ENCODE data around the gene TMEM130. TPM values are rescaled to one million over a fixed set of nuclear protein-coding genes. Genes with fewer than 3 reads are reported as not detected.

The TMEM130 gene
- total and polyA plus RNA-seq, 4 donors: 0.34 to 1.5 (median 0.60) TPM

DNA sequence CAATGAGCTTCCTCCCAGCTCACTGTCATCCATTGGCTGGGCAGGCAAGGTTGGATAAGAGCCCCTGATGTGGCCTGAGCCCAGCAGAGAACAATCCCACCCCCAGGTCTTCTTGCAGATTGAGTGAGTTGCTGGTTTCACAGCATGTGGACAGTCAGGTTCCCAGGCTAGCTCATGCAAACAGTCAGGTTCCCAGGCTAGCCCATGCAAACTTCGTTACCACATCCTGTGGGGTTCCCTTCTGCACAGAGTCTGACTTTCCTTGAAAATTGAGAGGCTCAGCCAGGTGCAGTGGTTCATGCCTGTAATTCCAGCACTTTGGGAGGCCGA lies 67.1 kb downstream of the TMEM130 start:
- DNase-seq (no peak), ATAC-seq (ENCODE audit: insufficient read depth, low FRiP score) (no peak)
- Histone ChIP-seq H3K9me3 (ENCODE audit: control insufficient read depth in 4 of 4, insufficient read depth in 3 of 4, low read length in 3 of 4) (peaks cover 0 to 23% (median 7%) of the 10 kb centered on the region in 4 donors), H3K4me3 (no peak overlapping the region), H3K36me3 (ENCODE audit: control insufficient read depth in 4 of 4, insufficient read depth in 4 of 4, low read length in 4 of 4) (no peaks in the 10 kb centered on the region), H3K27ac (ENCODE audit: low read depth in 1 of 2, low read length in 1 of 2) (no peak overlapping the region), H3K4me1 (ENCODE audit: control insufficient read depth in 5 of 5, insufficient read depth in 5 of 5, low read length in 5 of 5) (peaks cover 0 to 5% (median 0%) of the 10 kb centered on the region in 5 donors), H3K9ac (ENCODE audit: insufficient read depth in 1 of 2, low read length in 2 of 2) (no peak overlapping the region), H3K27me3 (ENCODE audit: control insufficient read depth in 3 of 3, insufficient read depth in 3 of 3, low read length in 2 of 3) (no peaks in the 10 kb centered on the region)
- WGBS, 2 donors: 82 to 86% methylated on average over 2 of the region's 2 CpGs
- TF ChIP-seq, protein P1, sequence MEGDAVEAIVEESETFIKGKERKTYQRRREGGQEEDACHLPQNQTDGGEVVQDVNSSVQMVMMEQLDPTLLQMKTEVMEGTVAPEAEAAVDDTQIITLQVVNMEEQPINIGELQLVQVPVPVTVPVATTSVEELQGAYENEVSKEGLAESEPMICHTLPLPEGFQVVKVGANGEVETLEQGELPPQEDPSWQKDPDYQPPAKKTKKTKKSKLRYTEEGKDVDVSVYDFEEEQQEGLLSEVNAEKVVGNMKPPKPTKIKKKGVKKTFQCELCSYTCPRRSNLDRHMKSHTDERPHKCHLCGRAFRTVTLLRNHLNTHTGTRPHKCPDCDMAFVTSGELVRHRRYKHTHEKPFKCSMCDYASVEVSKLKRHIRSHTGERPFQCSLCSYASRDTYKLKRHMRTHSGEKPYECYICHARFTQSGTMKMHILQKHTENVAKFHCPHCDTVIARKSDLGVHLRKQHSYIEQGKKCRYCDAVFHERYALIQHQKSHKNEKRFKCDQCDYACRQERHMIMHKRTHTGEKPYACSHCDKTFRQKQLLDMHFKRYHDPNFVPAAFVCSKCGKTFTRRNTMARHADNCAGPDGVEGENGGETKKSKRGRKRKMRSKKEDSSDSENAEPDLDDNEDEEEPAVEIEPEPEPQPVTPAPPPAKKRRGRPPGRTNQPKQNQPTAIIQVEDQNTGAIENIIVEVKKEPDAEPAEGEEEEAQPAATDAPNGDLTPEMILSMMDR (IDR thresholded peaks at IDR 0.05; ENCODE audit: control extremely low read depth, extremely low read depth): no peak

DNA sequence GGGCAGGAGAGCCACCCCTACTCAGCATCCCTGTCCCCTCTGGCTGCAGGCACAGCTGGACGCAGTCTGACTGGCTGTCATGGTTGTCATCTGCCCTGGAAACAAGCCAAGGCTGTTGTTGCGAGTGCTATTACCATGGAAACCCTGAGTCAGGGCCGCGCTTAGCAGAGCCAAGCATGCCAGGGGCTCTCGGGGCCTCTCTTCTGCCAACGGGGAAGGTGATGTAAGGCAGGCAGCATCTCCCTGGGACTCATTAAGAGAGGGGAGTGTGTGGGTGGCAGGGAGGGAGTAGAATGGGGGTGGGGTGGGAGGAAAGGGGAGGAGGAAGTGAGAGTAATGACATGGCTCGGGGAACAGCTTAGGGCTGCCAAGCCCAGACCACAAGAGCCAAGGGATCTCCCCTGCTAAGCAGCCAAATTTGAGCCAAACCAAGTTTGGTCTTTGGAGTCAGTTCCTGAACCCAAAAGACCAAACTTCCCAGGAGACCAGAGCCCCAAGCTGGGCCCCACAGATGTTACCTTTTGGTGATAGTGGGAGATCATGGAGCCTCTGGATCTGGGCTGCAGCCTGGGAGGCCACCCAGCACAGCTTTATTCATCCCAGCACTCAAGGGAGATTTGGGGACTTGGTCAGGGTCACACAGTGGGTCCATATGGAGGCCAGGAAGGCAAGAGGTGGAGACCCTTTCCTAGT lies 67.6 kb downstream of the TMEM130 start:
- H3K9me3 ChIP-seq (ENCODE audit: control insufficient read depth in 4 of 4, insufficient read depth in 3 of 4, low read length in 3 of 4): peaks cover 0 to 23% (median 7%) of the 10 kb centered on the region in 4 donors
- DNase-seq (peak; percentile 78 to 86 (median 86)), ATAC-seq (ENCODE audit: insufficient read depth, low FRiP score) (no peak)
- H3K27ac ChIP-seq (ENCODE audit: low read depth in 1 of 2, low read length in 1 of 2): no peak overlapping the region
- no peaks in the 10 kb centered on the region for H3K27me3 ChIP-seq (ENCODE audit: control insufficient read depth in 3 of 3, insufficient read depth in 3 of 3, low read length in 2 of 3)
- H3K4me1 ChIP-seq (ENCODE audit: control insufficient read depth in 5 of 5, insufficient read depth in 5 of 5, low read length in 5 of 5): peaks cover 0 to 5% (median 0%) of the 10 kb centered on the region in 5 donors
- WGBS, 2 donors: 4 to 11% methylated on average over 7 of the region's 7 CpGs
- H3K36me3 ChIP-seq (ENCODE audit: control insufficient read depth in 4 of 4, insufficient read depth in 4 of 4, low read length in 4 of 4): no peaks in the 10 kb centered on the region
- H3K9ac ChIP-seq (ENCODE audit: insufficient read depth in 1 of 2, low read length in 2 of 2): no peak overlapping the region
- TF ChIP-seq, protein P1 (IDR thresholded peaks at IDR 0.05; ENCODE audit: control extremely low read depth, extremely low read depth): no peak
- no peak overlapping the region for H3K4me3 ChIP-seq

DNA sequence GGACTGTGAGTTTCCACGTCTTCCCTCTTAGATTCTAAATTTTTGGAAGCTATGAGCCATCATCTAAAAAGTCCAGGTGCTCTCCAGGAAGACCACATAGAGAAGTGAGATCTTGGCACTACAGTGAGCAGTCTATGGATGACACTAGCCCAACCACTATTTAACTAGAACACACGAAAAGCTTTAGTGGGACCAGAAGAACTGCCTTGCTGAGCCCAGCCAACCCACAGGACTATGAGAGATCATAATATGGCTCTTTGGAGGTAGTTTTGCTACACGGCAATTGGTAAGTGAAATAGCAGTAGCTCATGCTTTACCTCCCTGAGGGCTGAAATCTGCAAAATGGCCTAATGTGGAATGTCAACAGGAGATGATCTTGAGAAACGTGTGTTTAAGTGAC lies 68.8 kb downstream of the TMEM130 start:
- no peak for ATAC-seq (ENCODE audit: insufficient read depth, low FRiP score)
- Histone ChIP-seq H3K27me3 (ENCODE audit: control insufficient read depth in 3 of 3, insufficient read depth in 3 of 3, low read length in 2 of 3) (no peaks in the 10 kb centered on the region), H3K9me3 (ENCODE audit: control insufficient read depth in 4 of 4, insufficient read depth in 3 of 4, low read length in 3 of 4) (peaks cover 0 to 20% (median 7%) of the 10 kb centered on the region in 4 donors), H3K9ac (ENCODE audit: insufficient read depth in 1 of 2, low read length in 2 of 2) (no peak overlapping the region), H3K4me1 (ENCODE audit: control insufficient read depth in 5 of 5, insufficient read depth in 5 of 5, low read length in 5 of 5) (peaks cover 0 to 5% (median 0%) of the 10 kb centered on the region in 5 donors), H3K36me3 (ENCODE audit: control insufficient read depth in 4 of 4, insufficient read depth in 4 of 4, low read length in 4 of 4) (no peaks in the 10 kb centered on the region), H3K27ac (ENCODE audit: low read depth in 1 of 2, low read length in 1 of 2) (no peak overlapping the region), H3K4me3 (no peak overlapping the region)
- WGBS, 2 donors: 84 to 92% methylated on average over 4 of the region's 4 CpGs
- TF ChIP-seq, protein P1 (IDR thresholded peaks at IDR 0.05; ENCODE audit: control extremely low read depth, extremely low read depth): no peak
- no peak for DNase-seq

DNA sequence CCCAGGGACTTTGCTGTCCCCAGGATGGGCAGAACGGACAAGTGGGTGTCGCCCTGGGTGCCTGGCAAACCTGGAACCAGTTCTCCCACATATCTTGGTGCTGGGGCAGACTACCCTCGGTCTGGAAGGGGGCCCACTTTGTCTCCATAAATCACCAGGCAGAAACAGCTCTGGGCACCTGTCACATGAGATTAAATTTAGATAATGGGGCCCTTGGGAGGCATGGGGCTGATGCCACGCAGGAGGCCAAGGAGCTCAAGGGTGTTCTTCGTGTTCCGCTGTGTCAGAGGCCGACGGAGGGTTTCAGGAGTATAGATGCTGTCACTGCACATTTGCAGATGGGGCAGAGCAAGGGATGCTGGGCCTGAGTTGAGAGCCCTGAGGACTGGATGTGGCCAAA lies 72.7 kb downstream of the TMEM130 start:
- no peak overlapping the region for H3K4me3 ChIP-seq
- no peak overlapping the region for H3K9ac ChIP-seq (ENCODE audit: insufficient read depth in 1 of 2, low read length in 2 of 2)
- ATAC-seq (ENCODE audit: insufficient read depth, low FRiP score) (no peak), DNase-seq (no peak)
- no peaks in the 10 kb centered on the region for H3K27me3 ChIP-seq (ENCODE audit: control insufficient read depth in 3 of 3, insufficient read depth in 3 of 3, low read length in 2 of 3)
- H3K27ac ChIP-seq (ENCODE audit: low read depth in 1 of 2, low read length in 1 of 2): no peak overlapping the region
- 67 to 75% methylated on average over 8 of the region's 8 CpGs for WGBS, 2 donors
- H3K4me1 ChIP-seq (ENCODE audit: control insufficient read depth in 5 of 5, insufficient read depth in 5 of 5, low read length in 5 of 5): no peaks in the 10 kb centered on the region
- TF ChIP-seq, protein P1 (IDR thresholded peaks at IDR 0.05; ENCODE audit: control extremely low read depth, extremely low read depth): no peak
- peaks cover 0 to 14% (median 7%) of the 10 kb centered on the region in 4 donors for H3K9me3 ChIP-seq (ENCODE audit: control insufficient read depth in 4 of 4, insufficient read depth in 3 of 4, low read length in 3 of 4)
- H3K36me3 ChIP-seq (ENCODE audit: control insufficient read depth in 4 of 4, insufficient read depth in 4 of 4, low read length in 4 of 4): no peaks in the 10 kb centered on the region
